WTC11 (cell line): ENCODE data around the gene USH2A. TPM values are rescaled to one million over a fixed set of nuclear protein-coding genes. Genes with fewer than 3 reads are reported as not detected.

Experiments used
- ATAC-seq: fragments of 200-7000 bp; cut with Tn5 transposase; 2 replicates; pipeline ENCODE4 v1.10.0; 2021; ENCODE audit warnings: mild to moderate bottlenecking, moderate library complexity
- CTCF ChIA-PET: fragments of 300-600 bp; sonication (Branson Sonifier 250); formaldehyde crosslinking; loops from one replicate; lab custom pipeline; 2021; ENCODE audit warnings: antibody characterized with exemption; lab: Charles Lee
- POLR2A ChIA-PET: fragments of 350-600 bp; sonication (Branson Sonifier 250); formaldehyde crosslinking; loops from one replicate; lab custom pipeline; 2021; ENCODE audit warnings: antibody characterized with exemption; lab: Charles Lee
- DNase-seq: peaks from one replicate; pipeline ENCODE4 v3.0.0; 2021; ENCODE audit warnings: low spot score
- H3K27ac Mint-ChIP-seq: 2 replicates; pipeline ENCODE4 v1.8.0; 2021; ENCODE audit warnings: mixed read lengths
- H3K27me3 Mint-ChIP-seq: 2 replicates; pipeline ENCODE4 v1.8.0; 2021; ENCODE audit warnings: low read depth, mild to moderate bottlenecking, moderate library complexity, mixed read lengths
- H3K36me3 Mint-ChIP-seq: 2 replicates; pipeline ENCODE4 v1.8.0; 2021; ENCODE audit warnings: mixed read lengths
- H3K4me1 Mint-ChIP-seq: 2 replicates; pipeline ENCODE4 v1.8.0; 2022; ENCODE audit warnings: mixed read lengths
- H3K4me3 Mint-ChIP-seq: 2 replicates; pipeline ENCODE4 v1.8.0; 2021; ENCODE audit warnings: mild to moderate bottlenecking, moderate library complexity, mixed read lengths
- H3K9me3 Mint-ChIP-seq: 2 replicates; pipeline ENCODE4 v1.8.0; 2021; ENCODE audit warnings: mixed read lengths
- ATF2 ChIP-seq: sonication (generic); formaldehyde crosslinking; IDR thresholded peaks from 2 replicates; pipeline ENCODE4 v1.8.1; 2022; ENCODE audit warnings: low read depth, missing genetic modification reagents, borderline replicate concordance
- CREB1 ChIP-seq: sonication (generic); formaldehyde crosslinking; IDR thresholded peaks from 2 replicates; pipeline ENCODE4 v1.8.0; 2023; ENCODE audit warnings: mild to moderate bottlenecking, missing genetic modification reagents
- CTCF ChIP-seq: fragments of 200-600 bp; IDR thresholded peaks from 2 replicates; pipeline ENCODE4 v1.8.0; 2022; ENCODE audit warnings: antibody characterized with exemption
- E2F4 ChIP-seq: sonication (generic); formaldehyde crosslinking; IDR thresholded peaks from 2 replicates; pipeline ENCODE4 v1.8.1; 2022; ENCODE audit warnings: low read depth, mild to moderate bottlenecking, moderate library complexity, missing genetic modification reagents, borderline replicate concordance
- ELF4 ChIP-seq: sonication (generic); formaldehyde crosslinking; IDR thresholded peaks from 2 replicates; pipeline ENCODE4 v1.8.1; 2022; ENCODE audit warnings: low read depth, mild to moderate bottlenecking, moderate library complexity, missing genetic modification reagents
- ERG ChIP-seq: fragments of 250-450 bp; sonication (Bioruptor Pico); IDR thresholded peaks from 2 replicates; pipeline ENCODE4 v1.8.0; 2021; ENCODE audit warnings: mild to moderate bottlenecking
- GABPB1 ChIP-seq: sonication (generic); formaldehyde crosslinking; IDR thresholded peaks from 2 replicates; pipeline ENCODE4 v1.8.1; 2023; ENCODE audit warnings: mild to moderate bottlenecking, missing genetic modification reagents
- GTF2I ChIP-seq: fragments of 250-450 bp; sonication (Bioruptor Pico); conservative IDR thresholded peaks from 2 replicates; pipeline ENCODE4 v1.4.0; 2021; ENCODE audit warnings: mild to moderate bottlenecking
- IRF1 ChIP-seq: sonication (generic); formaldehyde crosslinking; IDR thresholded peaks from 2 replicates; pipeline ENCODE4 v1.8.0; 2023; ENCODE audit warnings: missing genetic modification reagents
- NR2C2 ChIP-seq: sonication (generic); formaldehyde crosslinking; IDR thresholded peaks from 2 replicates; pipeline ENCODE4 v1.8.0; 2022; ENCODE audit warnings: mild to moderate bottlenecking, missing genetic modification reagents
- NR3C1 ChIP-seq: sonication (generic); formaldehyde crosslinking; conservative IDR thresholded peaks from 2 replicates; pipeline ENCODE4 v1.8.1; 2023; ENCODE audit warnings: low read depth, mild to moderate bottlenecking, missing genetic modification reagents
- PRRX2 ChIP-seq: fragments of 250-450 bp; sonication (Bioruptor Pico); IDR thresholded peaks from 2 replicates; pipeline ENCODE4 v1.8.0; 2021; ENCODE audit warnings: mild to moderate bottlenecking
- RELA ChIP-seq: sonication (generic); formaldehyde crosslinking; IDR thresholded peaks from 2 replicates; pipeline ENCODE4 v1.8.1; 2022; ENCODE audit warnings: missing genetic modification reagents, mild to moderate bottlenecking, borderline replicate concordance
- TCF7 ChIP-seq: sonication (generic); formaldehyde crosslinking; IDR thresholded peaks from 2 replicates; pipeline ENCODE4 v1.8.0; 2022; ENCODE audit warnings: mild to moderate bottlenecking, low read depth, missing genetic modification reagents, moderate library complexity
- TEAD4 ChIP-seq: sonication (generic); formaldehyde crosslinking; IDR thresholded peaks from 2 replicates; pipeline ENCODE4 v1.8.0; 2022; ENCODE audit warnings: mild to moderate bottlenecking, missing genetic modification reagents
- USF2 ChIP-seq: sonication (generic); formaldehyde crosslinking; IDR thresholded peaks from 2 replicates; pipeline ENCODE4 v1.8.1; 2023; ENCODE audit warnings: mild to moderate bottlenecking, missing genetic modification reagents, moderate library complexity
- ZNF121 ChIP-seq: sonication (generic); formaldehyde crosslinking; IDR thresholded peaks from 2 replicates; pipeline ENCODE4 v1.8.0; 2023; ENCODE audit warnings: missing genetic modification reagents
- total RNA-seq: library from RNA; stranded (reverse); gene quantifications from 3 replicates; pipeline ENCODE4 v1.2.3, GENCODE V29; 2021

The USH2A gene
- total RNA-seq, 1 experiment from 2014 or later: 0.37 TPM

- no peaks in the 10 kb centered on the region for H3K27me3 Mint-ChIP-seq
- H3K4me3 Mint-ChIP-seq: no peak overlapping the region
- H3K9me3 Mint-ChIP-seq: peaks cover 3% of the 10 kb centered on the region; the same call in 1 of the 2 replicates
- peaks cover 3% of the 10 kb centered on the region; the same call in 1 of the 2 replicates for H3K4me1 Mint-ChIP-seq
- H3K36me3 Mint-ChIP-seq: no peaks in the 10 kb centered on the region
- H3K27ac Mint-ChIP-seq: no peak overlapping the region
- ChIA-PET CTCF (no interaction called here), POLR2A (no interaction called here)
- TF ChIP-seq GABPB1 (CRISPR knock-in tag): no peak
- TF ChIP-seq TCF7 (CRISPR knock-in tag): no peak
- no peak for TF ChIP-seq ATF2 (CRISPR knock-in tag)
- TF ChIP-seq NR2C2 (CRISPR knock-in tag): no peak
- no peak for TF ChIP-seq PRRX2 (CRISPR knock-in tag)
- TF ChIP-seq E2F4 (CRISPR knock-in tag): no peak
- TF ChIP-seq RELA (CRISPR knock-in tag): no peak
- TF ChIP-seq ZNF121 (CRISPR knock-in tag): no peak
- no peak for TF ChIP-seq TEAD4 (CRISPR knock-in tag)
- DNase-seq: no peak
- ATAC-seq: no peak
Observed at GRCh38 chr1:216047811-216048572, 375.3 kb downstream of the USH2A start.

GRCh38 chr1:216046336-216046735 is 376.9 kb downstream of the USH2A start:
- no peak overlapping the region for H3K4me3 Mint-ChIP-seq
- CTCF ChIA-PET: no interaction called here
- peaks cover 3% of the 10 kb centered on the region; the same call in 1 of the 2 replicates for H3K9me3 Mint-ChIP-seq
- no peak for DNase-seq
- TF ChIP-seq CREB1 (CRISPR knock-in tag) (no peak), ERG (CRISPR knock-in tag) (no peak), CTCF (no peak), GTF2I (no peak), USF2 (CRISPR knock-in tag) (no peak), IRF1 (CRISPR knock-in tag) (no peak), NR3C1 (CRISPR knock-in tag) (no peak), ELF4 (CRISPR knock-in tag) (no peak)
- TF ChIP-seq, all 79 proteins: peak for 0
- no peak for ATAC-seq
- POLR2A ChIA-PET: no interaction called here
- H3K27me3 Mint-ChIP-seq: no peaks in the 10 kb centered on the region
- H3K36me3 Mint-ChIP-seq: no peaks in the 10 kb centered on the region
- H3K4me1 Mint-ChIP-seq: peaks cover 3% of the 10 kb centered on the region; the same call in 1 of the 2 replicates
- no peak overlapping the region for H3K27ac Mint-ChIP-seq
